ENCODE measurements around the gene C6orf89.

- TF ChIP-seq CTCF (IDR thresholded peaks at IDR 0.05) (no peak), POLR2A (IDR thresholded peaks at IDR 0.05) (no peak)
Observed at GRCh38 chr6:36940027-36940426, 54.3 kb downstream of the C6orf89 start.

All from esophagus squamous epithelium (tissue), 4 donors.